DOHH2 (cell line): ENCODE data around the gene CEP95.

Experiments
- H3F3A ChIP-seq: fragments of 200-600 bp; sonication (generic), shearing (Covaris generic); 2 replicates; pipeline ENCODE4 v1.6.0; 2016; ENCODE audit warnings: antibody characterized with exemption, mild to moderate bottlenecking; ENCODE audit not compliant: control insufficient read depth, insufficient read depth
- H3K27ac ChIP-seq: fragments of 200-600 bp; sonication (generic); 2 replicates; pipeline ENCODE4 v1.5.1; 2014; ENCODE audit warnings: low read depth, mild to moderate bottlenecking, low read length, moderate library complexity
- H3K27me3 ChIP-seq: fragments of 200-600 bp; sonication (generic); 2 replicates; pipeline ENCODE4 v1.6.1; 2014; ENCODE audit warnings: mild to moderate bottlenecking, low read length, mixed read lengths; ENCODE audit not compliant: control insufficient read depth
- H3K36me3 ChIP-seq: fragments of 200-600 bp; sonication (generic); 2 replicates; pipeline ENCODE4 v1.6.1; 2014; ENCODE audit warnings: mild to moderate bottlenecking, low read length, moderate library complexity, mixed read lengths; ENCODE audit not compliant: control insufficient read depth
- H3K4me1 ChIP-seq: fragments of 200-600 bp; sonication (generic); 2 replicates; pipeline ENCODE4 v1.6.1; 2014; ENCODE audit warnings: mild to moderate bottlenecking, low read length, mixed read lengths; ENCODE audit not compliant: control insufficient read depth
- H3K4me2 ChIP-seq: fragments of 200-600 bp; sonication (generic); 2 replicates; pipeline ENCODE4 v1.6.0; 2014; ENCODE audit warnings: mild to moderate bottlenecking, low read length, moderate library complexity
- H3K4me3 ChIP-seq: fragments of 200-600 bp; sonication (generic); 2 replicates; pipeline ENCODE4 v1.5.1; 2014; ENCODE audit warnings: mild to moderate bottlenecking, low read length, mixed read lengths
- H3K79me2 ChIP-seq: fragments of 200-600 bp; sonication (generic); 2 replicates; pipeline ENCODE4 v1.6.1; 2014; ENCODE audit warnings: mild to moderate bottlenecking, low read length, mixed read lengths; ENCODE audit not compliant: control insufficient read depth
- H3K9me2 ChIP-seq: fragments of 200-600 bp; sonication (generic); replicated peaks from 2 replicates; pipeline ENCODE4 v1.6.1; 2014; ENCODE audit warnings: mild to moderate bottlenecking, low read length, mixed read lengths; ENCODE audit not compliant: control insufficient read depth
- H3K9me3 ChIP-seq: fragments of 200-600 bp; sonication (generic); 2 replicates; pipeline ENCODE4 v1.6.1; 2014; ENCODE audit warnings: antibody characterized with exemption, low read length, mixed read lengths; ENCODE audit not compliant: control insufficient read depth, insufficient read depth
- H4K20me1 ChIP-seq: fragments of 200-600 bp; sonication (generic); 2 replicates; pipeline ENCODE4 v1.6.0; 2014; ENCODE audit warnings: low read depth, mild to moderate bottlenecking, antibody characterized with exemption, low read length, moderate library complexity; ENCODE audit not compliant: control insufficient read depth, insufficient read depth
- CTCF ChIP-seq: fragments of 200-600 bp; sonication (generic); IDR thresholded peaks from one replicate; pipeline ENCODE4 v1.5.1; 2014; ENCODE audit warnings: antibody characterized with exemption, mild to moderate bottlenecking, low read depth, low read length; ENCODE audit not compliant: poor library complexity, severe bottlenecking
- EZH2phosphoT487 ChIP-seq: fragments of 200-600 bp; sonication (generic); IDR thresholded peaks from 2 replicates; pipeline ENCODE4 v1.6.1; 2017; ENCODE audit warnings: borderline replicate concordance, mild to moderate bottlenecking, antibody characterized with exemption, low read length, moderate library complexity, mixed read lengths

CEP95 gene

DNA sequence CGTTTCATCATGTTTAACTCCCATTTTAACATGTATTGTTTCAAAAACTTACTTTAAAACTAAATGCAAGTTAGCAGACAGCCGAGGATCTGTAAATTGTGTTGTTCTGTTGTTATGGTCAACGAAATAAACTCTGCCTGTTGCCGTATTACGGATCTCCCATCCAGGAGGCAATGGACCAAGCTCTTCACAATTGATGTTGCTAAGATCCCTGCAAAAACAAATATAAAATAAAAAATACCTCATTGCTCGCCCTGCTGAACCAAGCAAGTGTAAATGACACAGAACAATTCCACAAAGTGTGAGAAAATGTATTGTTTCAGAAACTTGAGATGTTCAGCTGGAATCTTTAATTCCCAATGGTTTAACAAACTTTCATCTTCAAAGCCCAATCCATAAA, 65.0 kb downstream of the CEP95 start:
- no peak overlapping the region for H3K4me2 ChIP-seq
- peaks cover 9% of the 10 kb centered on the region; the same call in 1 of the 2 replicates for H3F3A ChIP-seq
- no peak overlapping the region for H3K4me3 ChIP-seq
- H3K9me2 ChIP-seq: no peaks in the 10 kb centered on the region
- H4K20me1 ChIP-seq: no peaks in the 10 kb centered on the region
- H3K27ac ChIP-seq: no peak overlapping the region
- TF ChIP-seq EZH2phosphoT487: no peak
- TF ChIP-seq CTCF: no peak
- H3K36me3 ChIP-seq: peaks cover 12% of the 10 kb centered on the region
- no peaks in the 10 kb centered on the region for H3K9me3 ChIP-seq
- peaks cover 15% of the 10 kb centered on the region for H3K4me1 ChIP-seq
- no peaks in the 10 kb centered on the region for H3K79me2 ChIP-seq
- H3K27me3 ChIP-seq: no peaks in the 10 kb centered on the region

DNA sequence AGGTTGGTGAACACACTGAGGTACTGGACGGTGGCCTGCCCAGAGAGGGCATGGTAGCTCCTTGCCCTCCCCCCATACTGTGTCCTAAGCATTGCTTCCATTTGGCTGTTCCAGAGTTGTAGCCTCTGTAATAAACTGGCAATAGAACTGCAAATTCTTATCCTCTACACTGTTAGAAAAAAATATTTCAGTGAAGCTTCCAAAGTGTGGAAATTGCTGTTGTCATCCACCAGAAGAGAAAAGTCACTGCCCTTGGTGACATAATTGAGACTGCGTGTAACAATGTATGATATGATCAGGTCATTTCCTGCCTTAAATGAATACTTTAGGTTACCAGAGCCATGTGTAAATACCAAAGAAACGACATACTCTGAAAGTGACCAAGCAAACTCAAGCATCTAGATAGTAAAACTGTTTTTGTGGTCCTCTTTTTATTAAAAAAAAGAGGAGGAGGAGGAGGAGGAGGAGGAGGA, 65.9 kb downstream of the CEP95 start:
- peak overlapping the region; percentile 36 for H3K4me2 ChIP-seq
- no peak overlapping the region for H3K4me3 ChIP-seq
- TF ChIP-seq CTCF (no peak), EZH2phosphoT487 (no peak)
- H3K9me2 ChIP-seq: no peaks in the 10 kb centered on the region
- H3K27me3 ChIP-seq: no peaks in the 10 kb centered on the region
- peaks cover 14% of the 10 kb centered on the region for H3K36me3 ChIP-seq
- H3K4me1 ChIP-seq: peaks cover 15% of the 10 kb centered on the region
- H3K79me2 ChIP-seq: no peaks in the 10 kb centered on the region
- H3F3A ChIP-seq: peaks cover 9% of the 10 kb centered on the region; the same call in 1 of the 2 replicates
- no peak overlapping the region for H3K27ac ChIP-seq
- H4K20me1 ChIP-seq: no peaks in the 10 kb centered on the region
- H3K9me3 ChIP-seq: no peaks in the 10 kb centered on the region

- Histone ChIP-seq H3K79me2 (no peaks in the 10 kb centered on the region), H3K27me3 (no peaks in the 10 kb centered on the region), H4K20me1 (no peaks in the 10 kb centered on the region), H3K4me2 (no peak overlapping the region), H3K9me3 (no peaks in the 10 kb centered on the region), H3F3A (peaks cover 9% of the 10 kb centered on the region; the same call in 1 of the 2 replicates), H3K9me2 (no peaks in the 10 kb centered on the region), H3K36me3 (peaks cover 15% of the 10 kb centered on the region), H3K4me1 (peaks cover 15% of the 10 kb centered on the region), H3K4me3 (no peak overlapping the region), H3K27ac (no peak overlapping the region)
- TF ChIP-seq CTCF (no peak), EZH2phosphoT487 (no peak)
These were observed 66.4 kb downstream of the CEP95 start for GRCh38 chr17:64573214-64573613.

DNA sequence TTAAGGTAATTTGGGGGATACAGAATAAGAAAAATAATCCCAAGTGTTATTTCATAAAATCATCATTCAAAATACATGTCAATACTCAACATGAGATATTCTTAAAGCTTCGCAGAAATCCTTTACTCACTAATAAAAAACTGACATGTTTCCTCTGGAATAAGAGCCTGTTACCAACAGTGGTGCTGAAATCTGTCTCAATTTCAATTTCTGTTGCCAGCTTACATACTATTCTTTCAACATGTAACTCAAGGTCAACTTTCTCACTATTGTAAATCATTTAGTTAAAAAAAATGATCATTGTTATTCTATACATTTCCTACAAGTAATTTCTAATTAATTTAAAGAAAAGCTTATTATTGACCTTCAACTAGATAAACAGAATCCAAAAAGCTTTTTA, 67.9 kb downstream of the CEP95 start:
- H3K79me2 ChIP-seq: no peaks in the 10 kb centered on the region
- H4K20me1 ChIP-seq: no peaks in the 10 kb centered on the region
- no peak overlapping the region for H3K4me3 ChIP-seq
- peaks cover 20% of the 10 kb centered on the region for H3K36me3 ChIP-seq
- H3K9me3 ChIP-seq: no peaks in the 10 kb centered on the region
- H3K27ac ChIP-seq: no peak overlapping the region
- H3K9me2 ChIP-seq: no peaks in the 10 kb centered on the region
- TF ChIP-seq CTCF (no peak), EZH2phosphoT487 (no peak)
- H3F3A ChIP-seq: peaks cover 9% of the 10 kb centered on the region; the same call in 1 of the 2 replicates
- H3K4me1 ChIP-seq: peaks cover 15% of the 10 kb centered on the region
- no peaks in the 10 kb centered on the region for H3K27me3 ChIP-seq
- H3K4me2 ChIP-seq: no peak overlapping the region
